ENCODE measurements around the gene OASL. TPM values are rescaled to one million over a fixed set of nuclear protein-coding genes. Genes with fewer than 3 reads are reported as not detected.

Gene OASL
- total RNA-seq, 1 experiment from 2014 or later, result 51.1 TPM

- H3K9me3 ChIP-seq, result no peaks in the 10 kb centered on the region
- H3K27me3 ChIP-seq, result no peaks in the 10 kb centered on the region
- no peak for DNase-seq
- H3K36me3 ChIP-seq, result no peaks in the 10 kb centered on the region
- H3K4me3 ChIP-seq, result no peak overlapping the region
These were observed 54.6 kb downstream of the OASL start for GRCh38 chr12:120984351-120984898.

- DNase-seq, result no peak
These were observed 55.3 kb downstream of the OASL start for GRCh38 chr12:120983759-120984158.

GRCh38 chr12:120982659-120983058 lies 56.4 kb downstream of the OASL start:
- Histone ChIP-seq H3K27me3 (no peaks in the 10 kb centered on the region), H3K9me3 (no peaks in the 10 kb centered on the region), H3K4me3 (no peak overlapping the region), H3K36me3 (no peaks in the 10 kb centered on the region)
- DNase-seq, result no peak

More at GRCh38 chr12:120983759-120984158, 55.3 kb downstream of the OASL start:
- Histone ChIP-seq H3K9me3 (no peaks in the 10 kb centered on the region), H3K27me3 (no peaks in the 10 kb centered on the region), H3K4me3 (no peak overlapping the region), H3K36me3 (no peaks in the 10 kb centered on the region)

- no peak for DNase-seq
- no peaks in the 10 kb centered on the region for H3K9me3 ChIP-seq
- H3K4me3 ChIP-seq, result no peak overlapping the region
- H3K36me3 ChIP-seq, result no peaks in the 10 kb centered on the region
- no peaks in the 10 kb centered on the region for H3K27me3 ChIP-seq
These were observed 57.6 kb downstream of the OASL start for GRCh38 chr12:120981407-120981941.

GRCh38 chr12:120980800-120981368 lies 58.2 kb downstream of the OASL start:
- DNase-seq, result no peak
- Histone ChIP-seq H3K27me3 (no peaks in the 10 kb centered on the region), H3K36me3 (no peaks in the 10 kb centered on the region), H3K4me3 (no peak overlapping the region), H3K9me3 (no peaks in the 10 kb centered on the region)

- DNase-seq, result no peak
- H3K27me3 ChIP-seq, result no peaks in the 10 kb centered on the region
- H3K4me3 ChIP-seq, result no peak overlapping the region
- no peaks in the 10 kb centered on the region for H3K9me3 ChIP-seq
- H3K36me3 ChIP-seq, result no peaks in the 10 kb centered on the region
These were observed 59.0 kb downstream of the OASL start for GRCh38 chr12:120979862-120980696.

GRCh38 chr12:120979220-120979861 lies 59.7 kb downstream of the OASL start:
- no peak for DNase-seq
- no peak overlapping the region for H3K4me3 ChIP-seq
- H3K36me3 ChIP-seq, result no peaks in the 10 kb centered on the region
- H3K9me3 ChIP-seq, result no peaks in the 10 kb centered on the region
- no peaks in the 10 kb centered on the region for H3K27me3 ChIP-seq

GRCh38 chr12:120978296-120979219 lies 60.5 kb downstream of the OASL start, which contains the start of gene HNF1A:
HNF1A (plus strand) TSS chr12:120978543; CDS start chr12:120978769, 226 bp downstream.
- Histone ChIP-seq H3K36me3 (no peaks in the 10 kb centered on the region), H3K9me3 (no peaks in the 10 kb centered on the region), H3K4me3 (no peak within 1 kb of the TSS), H3K27me3 (no peaks in the 10 kb centered on the region)
- no peak for DNase-seq

- no peaks in the 10 kb centered on the region for H3K36me3 ChIP-seq
- no peak overlapping the region for H3K4me3 ChIP-seq
- no peaks in the 10 kb centered on the region for H3K27me3 ChIP-seq
- H3K9me3 ChIP-seq, result no peaks in the 10 kb centered on the region
- no peak for DNase-seq
These were observed 61.3 kb downstream of the OASL start for GRCh38 chr12:120977531-120978295.

GRCh38 chr12:120972870-120973543 lies 66.0 kb downstream of the OASL start:
- DNase-seq, result no peak
- no peaks in the 10 kb centered on the region for H3K36me3 ChIP-seq
- no peaks in the 10 kb centered on the region for H3K27me3 ChIP-seq

GRCh38 chr12:120971299-120972180 lies 67.5 kb downstream of the OASL start:
- no peaks in the 10 kb centered on the region for H3K27me3 ChIP-seq
- no peak for DNase-seq
- no peaks in the 10 kb centered on the region for H3K36me3 ChIP-seq
- no peak overlapping the region for H3K4me3 ChIP-seq
- H3K9me3 ChIP-seq, result no peaks in the 10 kb centered on the region

More at GRCh38 chr12:120972870-120973543, 66.0 kb downstream of the OASL start:
- H3K9me3 ChIP-seq, result no peaks in the 10 kb centered on the region
- H3K4me3 ChIP-seq, result no peak overlapping the region

- no peaks in the 10 kb centered on the region for H3K27me3 ChIP-seq
- no peak for DNase-seq
- no peaks in the 10 kb centered on the region for H3K9me3 ChIP-seq
- H3K4me3 ChIP-seq, result no peak overlapping the region
- H3K36me3 ChIP-seq, result no peaks in the 10 kb centered on the region
These were observed 68.7 kb downstream of the OASL start for GRCh38 chr12:120970310-120970709.

Data from MG63 (cell line).